Stimulated activated CD8-positive, alpha-beta memory T cell treated with anti-CD3 and anti-CD28 coated beads, Interleukin-2, amount 100 ng/mL, for 48 hours (primary cell): ENCODE data around the gene CIZ1.
"Not testable (repeated sequence)": the region's sequence is repeated elsewhere in the genome, so short reads cannot be mapped to it uniquely, and the experiment has no call there.

Experiments used
- DNase-seq, 2 donors: peaks; one replicate each; pipeline ENCODE4 v3.0.0-alpha.2; 2020; ENCODE audit warnings: low read depth in 2 of 2

Gene CIZ1

DNA sequence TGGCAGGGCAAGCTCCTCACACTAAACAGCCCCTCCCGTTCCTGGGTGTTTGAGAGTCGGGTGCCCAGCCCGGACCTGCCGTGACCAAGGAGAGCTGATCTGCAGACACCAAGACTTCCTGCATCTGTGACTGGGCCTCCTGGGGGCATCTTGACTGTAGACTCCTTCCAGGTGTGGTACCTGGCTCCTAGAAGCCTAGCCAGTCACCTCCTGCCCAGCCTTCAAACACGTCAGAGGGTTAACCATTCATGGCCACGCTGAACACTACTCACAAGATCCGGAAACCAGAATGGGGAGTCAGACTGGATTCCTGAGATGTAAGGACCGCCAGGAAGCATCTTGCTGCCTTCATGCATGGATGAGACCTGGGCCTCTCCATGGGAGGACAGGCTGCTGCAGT, 45.8 kb downstream of the CIZ1 start:
- DNase-seq, result no peak

- no peak for DNase-seq
Measured at GRCh38 chr9:128144239-128145181, 46.9 kb downstream of the CIZ1 start.

DNA sequence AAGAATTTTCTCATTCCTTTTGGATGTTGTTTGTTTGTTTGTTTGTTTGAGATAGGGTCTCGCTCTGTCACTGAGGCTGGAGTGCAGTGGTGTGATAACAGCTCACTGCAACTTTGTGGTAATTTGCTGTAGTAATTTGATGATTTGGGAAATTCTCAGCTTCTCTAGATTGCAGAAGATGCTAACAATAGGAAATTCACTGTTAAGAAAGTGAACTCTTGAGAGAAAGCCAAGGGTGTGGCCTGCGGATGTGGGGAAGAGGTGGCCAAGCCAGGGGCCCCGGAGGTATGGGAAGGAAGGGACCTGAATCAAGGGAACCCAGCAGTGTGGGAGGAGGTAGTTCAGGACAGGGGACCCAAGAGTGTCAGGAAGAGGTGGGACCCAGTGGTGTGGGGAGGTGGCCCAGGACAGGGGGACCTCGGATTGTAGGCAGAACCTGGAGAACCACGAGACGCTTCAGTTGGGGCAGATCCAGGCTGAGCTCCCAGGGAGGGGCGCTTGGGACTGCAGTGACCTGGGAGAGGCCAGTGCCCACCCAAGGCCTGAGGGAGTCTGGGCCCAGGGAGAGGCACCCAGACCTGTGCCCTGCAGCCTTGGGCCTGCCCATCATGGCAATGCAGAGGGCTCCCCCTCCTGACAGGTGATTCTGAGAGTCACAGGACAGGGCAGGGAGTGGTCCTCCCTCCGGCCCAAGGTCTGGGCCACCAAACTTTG, 47.7 kb downstream of the CIZ1 start:
- no peak for DNase-seq

DNA sequence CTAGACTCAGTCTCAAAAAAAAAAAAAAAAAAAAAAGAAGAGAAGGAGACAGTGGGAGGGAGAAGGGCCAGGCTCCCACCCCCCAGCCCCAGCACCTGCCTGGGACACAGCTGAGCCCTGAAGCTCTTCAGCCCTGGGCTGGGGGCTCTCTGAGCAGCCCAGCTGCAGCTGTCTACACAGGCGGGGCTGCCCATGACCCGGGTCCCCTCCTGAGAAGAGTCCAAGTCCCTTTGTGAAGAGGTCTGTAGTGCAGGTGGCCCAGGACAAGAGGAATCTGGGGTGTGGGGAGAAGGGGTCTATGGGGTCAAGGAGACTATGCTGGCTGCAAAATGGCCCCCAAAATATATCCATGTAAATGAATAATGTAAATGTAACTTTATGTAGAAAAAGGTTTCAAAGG, 48.8 kb downstream of the CIZ1 start:
- DNase-seq, result no peak

DNA sequence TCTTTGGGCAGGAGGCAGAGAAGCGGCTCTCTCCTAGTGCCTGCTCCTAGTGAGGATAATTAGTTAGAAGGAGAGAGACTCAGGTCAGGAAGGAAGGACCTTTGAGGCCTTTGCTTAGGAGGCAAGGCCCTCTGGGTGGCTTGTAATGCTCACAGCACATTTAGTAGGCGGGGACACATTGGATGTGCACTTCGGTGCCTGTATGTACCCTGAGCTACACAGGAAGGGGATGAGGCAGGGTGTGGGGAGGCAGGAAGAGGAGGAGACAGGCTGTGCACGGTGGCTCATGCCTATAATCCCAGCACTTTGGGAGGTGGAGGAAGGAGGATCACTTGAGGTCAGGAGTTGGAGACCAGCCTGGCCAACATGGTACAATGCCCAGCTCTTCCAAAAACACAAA, 49.3 kb downstream of the CIZ1 start:
- no peak for DNase-seq

DNA sequence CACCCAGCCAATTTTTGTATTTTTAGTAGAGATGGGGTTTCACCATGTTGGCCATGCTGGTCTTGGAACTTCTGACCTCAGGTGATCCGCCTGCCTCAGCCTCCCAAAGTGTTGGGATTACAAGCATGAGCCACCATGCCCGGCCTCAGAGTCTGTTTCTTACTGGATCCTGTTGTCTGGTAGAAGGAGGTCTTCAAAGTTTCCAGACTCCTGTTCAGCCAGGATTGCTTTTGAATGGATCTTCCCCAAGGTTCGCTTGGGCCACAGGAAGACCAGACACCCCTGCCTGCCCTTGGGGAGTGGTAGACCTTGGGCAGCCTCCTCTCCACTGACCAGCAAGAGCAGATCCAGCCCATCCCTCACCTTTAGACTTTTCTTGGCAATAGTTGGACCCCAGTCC, 49.8 kb downstream of the CIZ1 start:
- DNase-seq, result no peak

- no peak for DNase-seq
Measured at GRCh38 chr9:128139621-128140020, 51.8 kb downstream of the CIZ1 start.

DNA sequence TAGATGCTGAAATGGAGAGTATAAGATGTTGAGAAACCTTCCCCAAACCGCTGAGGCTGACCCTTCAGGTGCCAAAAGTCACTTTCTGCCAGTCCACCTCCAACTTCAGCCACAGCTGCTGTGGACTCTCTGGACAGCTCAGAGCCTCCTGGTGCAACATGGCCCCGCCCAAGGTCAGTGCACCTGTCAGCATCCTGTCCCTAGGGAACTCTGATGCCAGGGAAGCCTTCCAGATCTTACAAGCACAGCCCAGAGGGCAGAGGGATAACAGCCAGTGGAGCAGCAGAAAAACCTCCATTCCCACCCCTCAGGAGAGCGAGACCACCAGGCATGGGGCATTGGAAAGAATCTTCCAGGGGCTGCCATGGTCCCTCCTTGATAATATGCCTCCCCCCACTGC, 53.4 kb downstream of the CIZ1 start:
- no peak for DNase-seq

GRCh38 chr9:128136816-128137793, 54.3 kb downstream of the CIZ1 start:
- no peak for DNase-seq

DNA sequence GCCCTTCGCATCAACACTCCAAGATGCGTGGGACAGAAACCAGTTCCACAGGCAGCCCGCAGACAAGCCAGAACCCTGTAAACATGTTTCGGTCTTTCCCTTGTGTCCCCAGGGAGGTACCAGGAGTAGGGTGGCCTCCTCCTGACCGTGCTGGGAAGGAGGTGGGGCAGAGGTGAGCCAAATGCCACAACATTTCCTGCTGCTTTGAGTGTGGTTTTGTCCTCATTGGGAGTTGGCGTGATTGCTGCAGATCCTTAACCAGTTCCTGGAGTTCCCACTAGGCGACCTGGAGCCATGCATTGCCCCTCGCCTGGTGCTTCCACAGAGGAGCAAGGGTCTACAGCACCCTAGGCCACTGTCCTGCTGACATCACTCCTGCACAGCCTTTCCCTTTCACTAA, 55.8 kb downstream of the CIZ1 start:
- DNase-seq, result not testable (repeated sequence)

DNA sequence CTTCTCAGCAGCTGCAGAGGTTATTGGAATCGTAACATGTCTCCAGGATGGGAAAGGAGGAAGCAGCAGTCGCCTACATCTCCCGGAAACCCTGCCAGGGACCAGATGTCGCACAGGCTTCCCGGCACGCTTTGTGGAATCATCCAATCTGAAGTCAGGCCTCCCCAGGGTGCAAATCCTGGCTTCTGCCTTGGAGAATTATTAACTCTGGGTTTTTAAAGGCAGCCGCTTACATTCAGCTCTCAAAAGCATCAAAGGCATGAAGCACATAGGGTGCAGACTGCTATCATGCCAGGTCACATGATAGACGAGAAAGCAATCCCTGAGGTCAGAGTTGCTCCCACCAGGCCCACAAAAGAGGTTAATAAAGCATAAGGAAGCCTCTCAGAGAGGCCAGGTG, 59.2 kb downstream of the CIZ1 start:
- not testable (repeated sequence) for DNase-seq

- DNase-seq, result not testable (repeated sequence)
Measured at GRCh38 chr9:128131346-128131745, 60.0 kb downstream of the CIZ1 start.

DNA sequence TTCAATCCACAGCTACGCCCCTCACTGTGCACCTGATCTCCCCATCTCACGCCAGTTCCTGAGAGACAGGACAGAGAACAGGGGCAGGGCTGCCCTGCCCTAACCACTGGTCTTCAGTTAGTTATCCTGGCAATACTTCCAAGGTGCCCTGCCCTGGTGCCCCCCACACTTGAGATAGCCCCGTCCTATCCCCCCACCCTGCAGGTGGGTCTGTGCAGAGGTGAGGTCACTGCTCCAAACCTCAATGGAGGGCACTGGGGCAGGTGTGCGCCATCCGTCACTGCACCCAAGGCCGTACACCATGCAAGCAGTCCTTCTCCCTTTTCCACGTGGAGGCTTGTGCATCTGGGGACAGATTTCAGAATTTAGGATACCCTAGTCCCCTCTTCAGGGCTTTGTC, 60.7 kb downstream of the CIZ1 start:
- not testable (repeated sequence) for DNase-seq

GRCh38 chr9:128129976-128130590, 61.3 kb downstream of the CIZ1 start:
- DNase-seq, result peak in 1 of 2 donors; percentile 51

DNA sequence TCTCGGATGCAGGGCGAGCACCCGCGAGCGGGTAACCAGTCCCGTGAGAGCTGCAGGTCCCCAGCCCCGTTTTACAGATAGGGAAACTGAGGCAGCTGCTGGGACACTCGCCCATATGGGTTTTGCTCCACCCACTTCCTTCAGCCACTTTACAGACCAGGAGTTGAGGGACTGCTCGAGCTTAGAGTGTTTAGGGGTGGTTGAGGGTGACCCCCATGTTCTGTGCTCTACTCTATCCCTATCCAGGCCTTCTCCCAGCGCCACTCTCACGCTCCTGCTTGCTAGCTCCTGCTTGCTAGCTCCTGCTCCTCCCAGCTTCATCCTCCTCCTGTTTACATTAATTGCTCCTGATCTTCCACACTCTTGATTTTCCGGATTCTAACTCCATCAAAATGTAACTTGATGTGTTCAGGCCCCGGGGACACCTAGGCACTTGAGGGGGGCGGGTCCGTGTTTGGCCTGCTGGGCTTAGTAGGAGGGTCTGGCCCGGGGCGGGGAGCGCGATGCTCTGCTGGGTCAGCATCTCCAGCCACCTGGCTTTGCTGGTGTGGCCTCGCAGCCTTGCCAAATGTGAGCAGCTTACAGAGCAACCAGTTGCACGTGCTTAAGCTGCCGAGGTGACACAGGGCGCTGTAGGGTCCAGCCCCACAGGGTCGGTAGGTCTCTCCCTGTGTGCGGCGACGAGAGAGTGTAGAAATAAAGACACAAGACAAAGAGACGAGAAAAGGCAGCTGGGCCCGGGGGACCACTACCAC, 62.4 kb downstream of the CIZ1 start:
- no peak for DNase-seq

- DNase-seq, result peak; percentile 68 to 73
Measured at GRCh38 chr9:128127990-128128835, 63.2 kb downstream of the CIZ1 start.

DNA sequence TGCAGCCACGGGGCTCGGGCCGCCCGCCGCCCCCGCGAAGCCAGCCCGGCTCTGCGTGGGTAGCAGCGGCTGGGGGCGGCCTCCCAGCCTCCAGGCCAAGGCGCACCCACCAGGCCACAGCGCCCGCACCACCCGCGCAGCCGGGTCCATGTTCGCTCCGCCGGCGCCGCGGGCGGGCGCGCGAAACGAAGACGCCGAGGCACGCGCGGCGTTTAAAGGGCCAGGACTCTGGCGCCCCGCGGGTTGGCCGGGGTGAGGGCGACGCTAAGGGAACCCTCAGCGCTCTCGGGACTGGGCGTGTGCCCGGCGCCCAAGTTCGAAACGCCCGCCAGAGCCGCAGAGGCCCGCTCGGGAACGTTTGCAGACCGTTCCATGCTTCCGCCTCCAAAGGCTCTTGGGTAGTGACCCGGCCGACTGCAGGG, 63.8 kb downstream of the CIZ1 start, which contains the start of gene PTGES2:
PTGES2 (minus strand) TSS at position 162 of the 422 bp plus-strand sequence; CDS start at position 150, 12 bp downstream.
- DNase-seq, result peak; percentile 68 to 70

GRCh38 chr9:128125580-128126354, 65.6 kb downstream of the CIZ1 start:
- DNase-seq, result no peak
